Heart left ventricle (tissue), 16 donors: Measurements from ENCODE around the gene BRD9. TPM values are rescaled to one million over a fixed set of nuclear protein-coding genes. Genes with fewer than 3 reads are reported as not detected.
A peak's percentile ranks its signal among the peaks of the same experiment; 100 is the strongest.
"Not testable (repeated sequence)": the region's sequence is repeated elsewhere in the genome, so short reads cannot be mapped to it uniquely, and the experiment has no call there.

Source experiments
- ATAC-seq, 4 donors: fragments of 200-7000 bp; cut with Tn5 transposase; one replicate each; pipeline ENCODE4 v1.9.1; 2020 to 2022; ENCODE audit warnings: moderate library complexity in 4 of 4, mild to moderate bottlenecking in 3 of 4, moderate number of reproducible peaks in 1 of 4
- DNase-seq, 5 donors: peaks; one replicate each; pipeline ENCODE4 v3.0.0-alpha.2; 2020
- H3K27ac ChIP-seq, 12 donors: fragments of 200-600 bp; sonication (generic) in 4 of 12; one replicate each; pipeline versions ENCODE4 v1.5.0 to v1.8.0; 2016 to 2022; ENCODE audit warnings: mild to moderate bottlenecking in 2 of 12
- H3K27me3 ChIP-seq, 9 donors: fragments of 200-600 bp; sonication (generic) in 2 of 9; one replicate each; pipeline versions ENCODE4 v1.5.1 to v1.8.0; 2016 to 2022; ENCODE audit warnings: mild to moderate bottlenecking in 3 of 9
- H3K36me3 ChIP-seq, 9 donors: fragments of 200-600 bp; sonication (generic) in 2 of 9; one replicate each; pipeline versions ENCODE4 v1.5.0 to v1.8.0; 2018 to 2022; ENCODE audit warnings: mild to moderate bottlenecking in 2 of 9
- H3K4me1 ChIP-seq, 12 donors: fragments of 200-600 bp; sonication (generic) in 4 of 12; one replicate each; pipeline versions ENCODE4 v1.5.0 to v1.8.0; 2016 to 2022; ENCODE audit warnings: mild to moderate bottlenecking in 3 of 12
- H3K4me3 ChIP-seq, 12 donors: fragments of 200-600 bp; sonication (generic) in 4 of 12; one replicate each; pipeline versions ENCODE4 v1.5.0 to v1.8.0; 2017 to 2022; ENCODE audit warnings: mild to moderate bottlenecking in 9 of 12, moderate library complexity in 4 of 12
- H3K9me3 ChIP-seq, 12 donors: fragments of 200-600 bp; sonication (generic) in 4 of 12; one replicate each; pipeline versions ENCODE4 v1.5.0 to v1.8.0; 2016 to 2022; ENCODE audit warnings: mild to moderate bottlenecking in 1 of 12
- POLR2A ChIP-seq, 2 donors: fragments of 450-650 bp; IDR thresholded peaks; one replicate each; pipeline ENCODE4 v1.6.1; 2017; ENCODE audit warnings: antibody characterized with exemption in 2 of 2, mild to moderate bottlenecking in 2 of 2, moderate library complexity in 2 of 2
- WGBS, 4 donors: extraction: QIAGEN DNeasy Blood & Tissue Kit in 2 of 4; methylation state at CpG; one replicate each; pipeline versions ENCODE4 v1.1.5 to v1.1.7; 2013 to 2018; 5-methylcytosine and 5-hydroxymethylcytosine counted together
- intact Hi-C, 10 donors: fragments of 100-400 bp; cut with DNase I; formaldehyde crosslinking; loops; one replicate each; pipeline versions ENCODE4 v1.11.1 to v1.14.2; 2022
- polyA plus RNA-seq, 2 donors: library from polyadenylated mRNA; stranded (reverse); fragments of 200-250 nt; gene quantifications; one replicate each; pipeline ENCODE4 v1.2.3, GENCODE V29; 2013
- total RNA-seq, 9 donors: library from RNA; depleted of rRNA in 2 of 9; stranded (reverse); fragments of >200 nt in 2 of 9; fragmentation: NEBNext Ultra II Directional in 3 of 9; extraction: Animal tissue kit (Norgen Biotek cat#: 25700) in 3 of 9; gene quantifications; one replicate each; pipeline versions ENCODE4 v1.1.0 to v1.2.4, GENCODE V29; 2016 to 2023
- TF ChIP-seq, protein P1 (sequence below), 12 donors: fragments of 200-600 bp; sonication (generic) in 4 of 12; IDR thresholded peaks; one replicate each; pipeline versions ENCODE4 v1.5.0 to v1.8.0; 2018 to 2022; ENCODE audit warnings: antibody characterized with exemption in 12 of 12, mild to moderate bottlenecking in 5 of 12
- donor health status: ischemic (EF 13 %, LVEDD 7.1; RV severe dilation, severe dysfunction).
- donor health status: healthy with polysubstance abuse.
- donor health status: DM: no; HTN: yes; CAD: no.
- donor health status: DM: no; HTN: no; CAD: no.
- donor health status: ischemic (EF 25% LVEDD 6.9; RV normal size, moderate dysfunction).
- donor health status: ischemic (EF 25% LVEDD 5.7; RV mildly dilated, moderate dysfunction).
- donor health status: healthy.
- donor health status: DM: yes; HTN: yes; CAD: no.
- donor health status: ischemic (EF 35%, LVEDD 5.7; RV mildly dilated, moderate dysfunction).
- donor health status: nonischemic (EF 11% LVEDD 7.7; RV severe dilation, severe dysfunction).
- donor health status: DM: yes; HTN: yes; CAD: no.
- donor health status: PGD.
- donor health status: ischemic (EF 29% LVEDD 5.4; RV normal size, mild dysfunction).
- donor health status: nonischemic (EF 23%, LVEDD 6.1; RV moderate dilation, normal function).

Gene BRD9
- total and polyA plus RNA-seq, 11 donors = 17.5 to 32.1 (median 22.5) TPM

DNA sequence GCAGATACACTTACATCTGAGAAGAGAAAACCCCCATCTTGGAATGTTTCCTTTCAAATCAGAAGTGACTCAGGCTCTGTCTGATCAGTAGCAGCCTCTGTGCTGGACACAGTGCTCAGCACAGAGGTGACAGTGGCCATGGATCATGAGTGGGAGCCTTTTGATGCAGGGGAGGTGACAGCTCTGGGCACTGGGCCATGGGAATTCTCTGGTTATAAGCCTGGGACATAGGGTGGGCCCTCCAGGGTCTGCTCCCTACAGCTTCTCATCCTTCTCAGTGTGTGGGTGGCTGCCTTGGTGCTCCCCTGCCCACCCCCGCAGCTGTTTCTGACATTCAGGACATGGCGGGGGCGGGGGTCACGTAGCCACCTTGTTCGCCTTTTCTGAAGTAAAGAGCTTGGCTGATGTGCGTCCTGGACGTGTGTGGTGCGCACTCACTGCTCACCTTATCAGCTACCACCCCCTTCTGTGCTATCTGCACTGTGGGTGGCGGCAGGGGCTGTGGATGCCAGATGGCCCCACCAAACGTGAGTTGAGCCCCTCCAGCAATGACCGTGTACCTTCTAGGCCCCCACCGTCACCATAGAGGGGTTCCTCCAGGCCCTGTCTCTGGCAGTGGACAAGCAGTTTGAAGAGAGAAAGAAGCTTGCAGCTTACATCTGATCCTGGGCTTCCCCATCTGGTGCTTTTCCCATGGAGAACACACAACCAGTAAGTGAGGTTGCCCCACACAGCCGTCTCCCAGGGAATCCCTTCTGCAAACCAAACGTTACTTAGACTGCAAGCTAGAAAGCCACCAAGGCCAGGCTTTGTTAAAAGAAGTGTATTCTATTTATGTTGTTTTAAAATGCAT, 24.1 kb upstream of the BRD9 start:
- Histone ChIP-seq H3K36me3 (no peaks in the 10 kb centered on the region), H3K27ac (no peak overlapping the region), H3K4me3 (no peak overlapping the region), H3K4me1 (no peaks in the 10 kb centered on the region), H3K27me3 (no peaks in the 10 kb centered on the region), H3K9me3 (peaks cover 0 to 5% (median 0%) of the 10 kb centered on the region in 12 donors)
- intact Hi-C loops = no loop called here
- DNase-seq (no peak), ATAC-seq (peak in 1 of 4 donors; percentile 8)
- 82 to 89% (median 85%) methylated on average over 12 to 14 of the region's 14 CpGs for WGBS, 4 donors
- TF ChIP-seq, protein P1, sequence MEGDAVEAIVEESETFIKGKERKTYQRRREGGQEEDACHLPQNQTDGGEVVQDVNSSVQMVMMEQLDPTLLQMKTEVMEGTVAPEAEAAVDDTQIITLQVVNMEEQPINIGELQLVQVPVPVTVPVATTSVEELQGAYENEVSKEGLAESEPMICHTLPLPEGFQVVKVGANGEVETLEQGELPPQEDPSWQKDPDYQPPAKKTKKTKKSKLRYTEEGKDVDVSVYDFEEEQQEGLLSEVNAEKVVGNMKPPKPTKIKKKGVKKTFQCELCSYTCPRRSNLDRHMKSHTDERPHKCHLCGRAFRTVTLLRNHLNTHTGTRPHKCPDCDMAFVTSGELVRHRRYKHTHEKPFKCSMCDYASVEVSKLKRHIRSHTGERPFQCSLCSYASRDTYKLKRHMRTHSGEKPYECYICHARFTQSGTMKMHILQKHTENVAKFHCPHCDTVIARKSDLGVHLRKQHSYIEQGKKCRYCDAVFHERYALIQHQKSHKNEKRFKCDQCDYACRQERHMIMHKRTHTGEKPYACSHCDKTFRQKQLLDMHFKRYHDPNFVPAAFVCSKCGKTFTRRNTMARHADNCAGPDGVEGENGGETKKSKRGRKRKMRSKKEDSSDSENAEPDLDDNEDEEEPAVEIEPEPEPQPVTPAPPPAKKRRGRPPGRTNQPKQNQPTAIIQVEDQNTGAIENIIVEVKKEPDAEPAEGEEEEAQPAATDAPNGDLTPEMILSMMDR (IDR thresholded peaks at IDR 0.05) = no peak
- no peak for TF ChIP-seq POLR2A (IDR thresholded peaks at IDR 0.05)

DNA sequence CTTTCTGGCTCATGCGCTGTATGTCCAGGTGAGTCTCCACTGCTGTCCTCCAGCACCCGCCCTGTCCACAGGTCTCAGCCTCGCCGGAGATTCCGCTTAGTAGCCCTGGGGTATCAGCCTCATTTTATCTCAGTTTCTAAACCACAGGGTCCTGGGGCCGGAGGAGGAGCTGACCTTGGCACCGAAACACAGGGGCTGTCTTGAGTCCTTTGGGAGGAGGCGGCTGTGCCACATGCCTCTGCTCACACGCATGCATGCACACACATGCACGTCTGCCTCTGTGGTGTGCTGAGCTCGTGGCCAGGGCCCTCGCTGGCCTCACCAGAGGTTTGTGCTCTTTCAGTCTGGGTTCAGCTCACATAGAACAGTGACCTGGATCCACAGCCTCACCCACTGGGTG, 23.3 kb upstream of the BRD9 start:
- Histone ChIP-seq H3K36me3 (no peaks in the 10 kb centered on the region), H3K4me1 (no peaks in the 10 kb centered on the region), H3K27me3 (no peaks in the 10 kb centered on the region), H3K4me3 (no peak overlapping the region), H3K9me3 (peaks cover 0 to 5% (median 0%) of the 10 kb centered on the region in 12 donors), H3K27ac (no peak overlapping the region)
- intact Hi-C loops = no loop called here
- WGBS, 4 donors = 95 to 98% (median 96%) methylated on average over 10 to 12 of the region's 12 CpGs
- DNase-seq = no peak
- TF ChIP-seq, protein P1 (IDR thresholded peaks at IDR 0.05) = no peak
- no peak for TF ChIP-seq POLR2A (IDR thresholded peaks at IDR 0.05)
- ATAC-seq = no peak

DNA sequence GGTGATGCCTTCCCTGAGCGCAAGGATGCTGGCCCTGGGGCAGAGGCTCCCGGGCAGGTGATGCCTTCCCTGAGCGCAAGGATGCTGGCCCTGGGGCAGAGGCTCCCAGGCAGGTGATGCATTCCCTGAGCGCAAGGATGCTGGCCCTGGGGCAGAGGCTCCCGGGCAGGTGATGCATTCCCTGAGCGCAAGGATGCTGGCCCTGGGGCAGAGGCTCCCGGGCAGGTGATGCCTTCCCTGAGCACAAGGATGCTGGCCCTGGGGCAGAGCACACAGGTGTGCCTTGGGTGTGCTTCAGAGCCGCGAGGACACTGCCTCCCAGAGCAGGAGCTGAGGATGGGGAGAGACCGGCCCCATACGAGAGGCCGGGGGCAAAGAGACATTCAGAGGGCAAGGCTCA, 22.7 kb upstream of the BRD9 start:
- H3K27ac ChIP-seq, intact Hi-C loops, H3K36me3 ChIP-seq, H3K27me3 ChIP-seq, H3K9me3 ChIP-seq, ATAC-seq, H3K4me1 ChIP-seq, DNase-seq, H3K4me3 ChIP-seq: not testable (repeated sequence)
- WGBS, 4 donors = 94 to 99% (median 96%) methylated on average over 8 to 12 of the region's 12 CpGs

DNA sequence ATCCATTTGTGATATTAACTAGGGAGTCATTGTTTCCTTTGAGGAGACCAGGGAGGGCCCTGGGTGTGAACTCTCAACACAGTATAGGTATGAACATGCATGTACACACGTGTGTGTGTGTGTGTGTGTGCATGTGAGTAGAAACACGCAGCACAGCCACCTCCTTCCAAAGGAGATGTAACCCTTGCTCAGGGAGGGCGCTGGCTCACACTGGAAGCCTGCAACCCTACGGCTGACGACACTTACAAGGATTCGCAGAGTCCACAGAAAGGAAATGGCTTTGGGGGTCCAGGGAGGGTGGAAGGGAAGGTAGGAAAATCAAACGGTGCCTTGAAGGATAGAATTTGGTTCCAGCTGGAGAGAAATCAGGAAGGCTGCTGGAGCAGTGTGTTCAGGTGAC, 22.0 kb upstream of the BRD9 start:
- no peak overlapping the region for H3K4me3 ChIP-seq
- H3K27me3 ChIP-seq = no peaks in the 10 kb centered on the region
- H3K9me3 ChIP-seq = peaks cover 0 to 5% (median 0%) of the 10 kb centered on the region in 12 donors
- TF ChIP-seq, protein P1 (IDR thresholded peaks at IDR 0.05) = no peak
- no peak for TF ChIP-seq POLR2A (IDR thresholded peaks at IDR 0.05)
- no peaks in the 10 kb centered on the region for H3K4me1 ChIP-seq
- ATAC-seq = no peak
- H3K36me3 ChIP-seq = no peaks in the 10 kb centered on the region
- no peak for DNase-seq
- intact Hi-C loops = no loop called here
- 88 to 93% (median 90%) methylated on average over 7 of the region's 7 CpGs for WGBS, 4 donors
- no peak overlapping the region for H3K27ac ChIP-seq
